GM12878 (cell line): Measurements from ENCODE around the gene WIPF2. TPM values are rescaled to one million over a fixed set of nuclear protein-coding genes. Genes with fewer than 3 reads are reported as not detected.

ENCODE experiments used
- DPF2 ChIP-seq: fragments of 450-650 bp; IDR thresholded peaks from 2 replicates; pipeline ENCODE4 v1.6.1; 2017; ENCODE audit warnings: mild to moderate bottlenecking
- E4F1 ChIP-seq: fragments of 450-650 bp; IDR thresholded peaks from 2 replicates; pipeline ENCODE4 v1.6.1; 2018; ENCODE audit warnings: borderline replicate concordance, mild to moderate bottlenecking; ENCODE audit not compliant: partially characterized antibody
- HDAC6 ChIP-seq: fragments of 200-600 bp; sonication (generic); IDR thresholded peaks from one replicate; pipeline ENCODE4 v1.8.0; 2017; ENCODE audit warnings: antibody characterized with exemption; ENCODE audit not compliant: unreplicated experiment
- NR2C1 ChIP-seq: fragments of 450-650 bp; IDR thresholded peaks from 2 replicates; pipeline ENCODE4 v1.6.1; 2017; ENCODE audit warnings: antibody characterized with exemption, mild to moderate bottlenecking, moderate library complexity
- PBX3 ChIP-seq: IDR thresholded peaks from 2 replicates; pipeline ENCODE4 v1.6.1; 2011; ENCODE audit warnings: mild to moderate bottlenecking, low read depth, low read length, moderate library complexity; ENCODE audit not compliant: insufficient replicate concordance
- SIN3A ChIP-seq: IDR thresholded peaks from 2 replicates; pipeline ENCODE4 v1.6.1; 2012; ENCODE audit warnings: low read depth, low read length, improper control_type of control experiment
- YBX1 ChIP-seq: fragments of 450-650 bp; IDR thresholded peaks from 2 replicates; pipeline ENCODE4 v1.6.1; 2016; ENCODE audit warnings: antibody characterized with exemption
- YY1 ChIP-seq: IDR thresholded peaks from 2 replicates; pipeline ENCODE4 v1.6.1; 2011; ENCODE audit warnings: low read depth, mild to moderate bottlenecking, low read length
- ZNF207 ChIP-seq: fragments of 450-650 bp; IDR thresholded peaks from 2 replicates; pipeline ENCODE4 v1.6.1; 2014; ENCODE audit warnings: antibody characterized with exemption, mild to moderate bottlenecking, borderline replicate concordance
- polyA plus RNA-seq, 11 experiments: library from polyadenylated mRNA; depleted of rRNA in 4 of 11; unstranded in 6 of 11; stranded (reverse) in 5 of 11; fragments of >200 nt; fragmentation: Nextera tagmentation in 4 of 11; fragmentation: Illumina TruSeq in 1 of 11; extraction: Ambion mirVana in 4 of 11; extraction: Trizol in 1 of 11; gene quantifications; 1 replicate in 1 of 11; 2 replicates in 10 of 11; pipeline versions ENCODE4 v1.2.1 to v1.2.3, GENCODE V29; 2011 to 2016; ENCODE audit warnings: inconsistent platforms in 2 of 11, missing spikeins in 2 of 11, low read depth in 1 of 11
- total RNA-seq, 4 experiments: library from RNA; depleted of rRNA in 3 of 4; stranded (reverse); fragments of >200 nt in 3 of 4; fragmentation: Illumina TruSeq in 1 of 4; extraction: Trizol in 1 of 4; gene quantifications; 2 replicates each; pipeline versions ENCODE4 v1.2.1 to v1.2.3, GENCODE V29; 2013 to 2021

The WIPF2 gene
- total and polyA plus RNA-seq, 10 of the 15 experiments (the other 5 are each of a cell fraction or from before 2014, with no cell fraction given), result 4.2 to 20.8 (median 7.1) TPM

- TF ChIP-seq E4F1 (no peak), PBX3 (peak; percentile 63), SIN3A (peak; percentile 87; the same call in 1 of the 2 replicates), DPF2 (peak; percentile 80), YBX1 (no peak), ZNF207 (no peak), HDAC6 (peak; percentile 21), NR2C1 (no peak), YY1 (peak; percentile 94)
These were observed 99.1 kb downstream of the WIPF2 start (continued) for GRCh38 chr17:40317880-40318829.
